CMK (cell line): Measurements from ENCODE around the gene CALB2.
A peak's percentile ranks its signal among the peaks of the same experiment; 100 is the strongest.
"Not testable (repeated sequence)": the region's sequence is repeated elsewhere in the genome, so short reads cannot be mapped to it uniquely, and the experiment has no call there.

Source experiments
- DNase-seq: peaks from one replicate; pipeline ENCODE4 v3.0.0-alpha.2; 2010; ENCODE audit warnings: low read depth

Gene CALB2

DNA sequence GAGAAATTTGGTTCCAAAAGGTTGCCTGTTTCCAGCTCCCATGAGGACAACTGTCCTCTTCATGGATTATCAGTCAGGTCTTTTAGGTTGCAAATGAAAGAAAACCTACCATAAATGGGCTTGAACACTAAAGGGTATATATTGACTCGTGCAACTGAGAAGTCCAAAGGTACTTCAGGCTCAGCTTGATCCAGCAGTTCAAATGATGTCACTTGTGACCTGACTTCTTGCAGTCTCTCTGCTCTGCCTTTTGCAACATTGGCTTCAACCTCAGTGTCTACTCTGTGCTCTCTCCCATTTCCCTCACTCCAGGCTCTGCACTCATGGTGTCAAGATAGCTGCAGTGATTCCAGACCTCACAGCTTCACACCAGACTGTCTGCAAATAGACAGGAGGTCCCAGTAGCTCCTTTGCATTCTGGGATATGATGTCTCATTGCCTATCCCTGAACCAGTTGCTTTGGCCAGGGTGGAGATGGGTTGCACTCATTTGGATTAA is 5.5 kb upstream of the CALB2 start:
- no peak for DNase-seq

- DNase-seq = no peak
Observed at GRCh38 chr16:71353736-71354135, 4.8 kb upstream of the CALB2 start.

DNA sequence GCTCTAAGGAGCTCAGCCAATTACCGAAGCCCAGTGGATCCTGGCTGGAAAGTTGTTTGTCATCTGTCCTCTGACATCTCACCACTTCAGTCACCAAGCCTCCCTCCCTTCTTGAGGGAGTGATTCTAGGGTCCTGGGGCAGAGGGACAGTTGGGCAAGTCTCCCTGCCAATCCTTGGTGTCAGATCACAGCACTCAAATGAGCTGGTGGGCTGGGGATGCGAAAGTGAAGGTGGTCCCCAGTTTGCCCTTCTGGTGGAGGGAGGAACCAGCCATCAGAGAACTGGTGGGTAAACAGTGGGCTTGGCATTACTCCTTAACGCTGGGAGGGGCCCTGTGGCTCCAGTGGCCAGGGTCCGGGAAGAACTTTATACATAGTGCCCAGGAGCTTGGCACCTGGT is 4.4 kb upstream of the CALB2 start:
- DNase-seq = no peak

- no peak for DNase-seq
Observed at GRCh38 chr16:71356051-71356740, 2.3 kb upstream of the CALB2 start.

GRCh38 chr16:71356936-71357335 is 1.6 kb upstream of the CALB2 start:
- DNase-seq = not testable (repeated sequence)

GRCh38 chr16:71357681-71358080 is 842 bp upstream of the CALB2 start:
- no peak for DNase-seq

DNA sequence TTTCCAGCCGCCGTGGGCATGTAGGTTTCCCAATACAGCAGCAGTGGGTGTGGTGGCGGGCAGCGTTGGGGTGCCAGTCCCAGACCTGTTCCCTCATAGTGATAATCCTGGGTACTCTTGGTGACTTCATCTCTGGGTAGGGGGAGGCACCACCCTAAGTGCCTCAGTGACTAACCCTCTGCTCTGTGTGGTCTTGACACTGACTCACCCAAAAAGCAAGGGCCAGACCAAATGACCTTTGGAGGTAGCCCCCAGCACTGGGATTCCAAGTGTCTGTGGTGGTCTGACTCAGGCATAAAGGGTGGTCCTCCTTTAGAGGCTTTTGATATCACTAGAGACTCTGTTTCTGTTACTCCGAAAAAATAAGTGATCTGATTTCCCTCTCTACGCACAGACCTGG is 908 bp downstream of the CALB2 start:
- no peak for DNase-seq

- no peak for DNase-seq
Observed at GRCh38 chr16:71360378-71360777, 1.9 kb downstream of the CALB2 start.

DNA sequence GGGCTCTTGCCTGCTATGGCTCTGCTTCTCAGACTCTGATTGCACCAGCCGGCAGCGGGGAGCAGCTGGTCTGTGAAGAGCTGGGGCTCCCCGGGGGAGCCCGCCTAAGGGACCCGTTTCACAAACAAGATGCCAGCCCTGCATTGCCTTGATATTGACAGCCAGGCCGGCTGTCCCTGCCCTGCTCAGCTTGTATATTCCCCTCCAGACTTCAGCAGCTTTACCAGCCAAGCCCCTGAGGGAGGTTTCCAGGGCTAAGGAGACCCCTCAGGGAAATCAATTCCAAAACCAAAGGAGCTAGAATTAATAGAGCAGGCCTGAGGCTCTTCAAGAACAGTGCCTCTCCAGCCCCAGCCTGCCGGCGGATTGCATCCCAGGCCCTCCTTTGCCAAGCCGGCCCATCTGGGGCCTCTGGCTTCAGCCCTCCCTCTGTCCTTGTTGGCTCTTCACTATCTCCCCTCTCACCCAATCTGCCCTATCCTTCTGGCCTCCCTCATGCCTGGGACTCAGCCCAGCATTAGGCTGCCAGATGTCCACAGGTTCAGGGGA is 5.7 kb downstream of the CALB2 start:
- no peak for DNase-seq

GRCh38 chr16:71365021-71365420 is 6.5 kb downstream of the CALB2 start:
- no peak for DNase-seq

- peak; percentile 64 for DNase-seq
Observed at GRCh38 chr16:71367241-71367976, 8.9 kb downstream of the CALB2 start.

DNA sequence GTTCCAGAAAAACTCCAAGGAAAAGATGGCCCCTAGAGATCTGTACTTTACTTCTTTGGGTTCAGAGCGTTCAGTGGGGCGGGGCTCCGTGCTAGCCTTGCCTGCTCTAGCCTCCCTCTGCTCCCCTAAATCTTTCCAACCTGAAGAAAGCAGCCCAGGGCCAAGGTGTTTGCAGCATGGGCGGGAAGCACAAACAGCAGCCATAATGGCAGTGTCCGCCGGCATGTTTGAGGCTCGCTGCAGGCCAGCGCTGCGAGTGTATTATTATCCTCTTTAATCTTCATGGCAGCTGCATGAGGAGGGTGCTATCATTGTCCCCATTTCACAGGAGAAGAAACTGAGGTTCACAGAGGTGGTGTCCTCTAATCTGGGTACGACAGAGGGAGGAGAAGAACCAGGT is 10.4 kb downstream of the CALB2 start:
- DNase-seq = no peak

DNA sequence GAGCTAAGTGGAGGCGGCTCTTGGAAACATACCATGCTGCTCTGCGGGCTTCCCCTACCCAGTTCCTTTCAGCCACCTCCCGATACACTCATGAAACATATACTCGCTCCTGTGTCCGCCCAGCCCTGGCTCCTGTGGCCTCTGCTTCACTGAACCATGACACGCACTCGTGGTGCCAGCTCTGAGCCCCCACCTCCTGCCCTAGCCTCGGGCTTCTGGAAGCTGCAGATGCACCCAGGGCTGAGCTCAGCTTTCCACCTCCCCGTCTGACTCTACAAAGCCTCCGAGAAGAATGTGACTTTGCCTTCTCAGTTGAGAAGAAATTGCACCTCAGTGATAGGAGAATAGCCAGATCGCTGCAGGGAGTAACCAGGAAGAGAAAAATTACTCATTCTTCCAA is 11.0 kb downstream of the CALB2 start:
- DNase-seq = no peak

DNA sequence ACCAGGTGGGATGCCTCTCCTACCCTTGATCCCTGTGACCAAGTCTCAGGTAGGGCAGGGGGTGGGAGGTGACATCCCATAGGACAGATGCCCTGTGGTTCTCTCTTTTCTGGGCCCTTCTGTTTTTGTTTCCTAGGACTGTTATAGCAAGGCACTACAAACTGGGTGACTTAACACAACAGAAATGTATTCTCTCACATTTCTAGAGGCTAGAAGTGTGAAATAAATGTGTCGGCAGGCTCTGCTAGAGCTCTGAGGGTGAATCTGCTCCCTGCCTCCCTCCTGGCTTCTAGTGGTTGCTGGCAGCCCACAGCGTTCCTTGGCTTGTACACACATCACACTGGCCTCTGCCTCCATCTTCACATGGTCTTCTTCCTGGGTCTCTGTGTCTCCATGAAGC is 12.7 kb downstream of the CALB2 start:
- no peak for DNase-seq

GRCh38 chr16:71373073-71373472 is 14.6 kb downstream of the CALB2 start:
- DNase-seq = no peak

DNA sequence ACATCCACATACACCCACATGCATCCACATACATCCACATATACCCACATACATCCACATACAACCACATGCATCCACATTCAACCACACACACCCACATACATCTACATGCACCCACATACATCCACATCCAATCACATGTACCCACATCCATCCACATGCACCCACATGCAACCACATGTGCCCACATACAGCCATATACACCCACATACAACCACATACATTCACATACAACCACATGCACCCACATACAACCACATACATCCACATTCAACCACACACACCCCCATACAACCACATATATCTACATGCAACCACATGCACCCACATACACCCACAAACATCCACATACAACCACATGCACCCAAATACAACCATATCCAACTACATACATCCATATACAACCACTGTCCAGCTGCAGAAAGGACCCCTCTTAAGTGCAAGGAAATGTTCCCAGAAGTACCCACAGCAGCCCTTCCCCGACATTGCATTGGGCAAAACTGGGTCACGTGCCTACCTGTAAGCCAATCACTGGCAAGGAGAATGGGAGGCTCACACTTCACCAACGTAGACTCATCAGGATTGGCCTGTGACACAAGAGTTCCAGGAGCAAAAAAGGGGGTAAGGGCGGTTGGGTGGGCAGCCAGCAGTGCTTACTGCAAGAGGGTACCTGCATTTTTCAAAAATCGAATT is 18.1 kb downstream of the CALB2 start:
- DNase-seq = no peak

GRCh38 chr16:71379711-71380110 is 21.2 kb downstream of the CALB2 start:
- no peak for DNase-seq

DNA sequence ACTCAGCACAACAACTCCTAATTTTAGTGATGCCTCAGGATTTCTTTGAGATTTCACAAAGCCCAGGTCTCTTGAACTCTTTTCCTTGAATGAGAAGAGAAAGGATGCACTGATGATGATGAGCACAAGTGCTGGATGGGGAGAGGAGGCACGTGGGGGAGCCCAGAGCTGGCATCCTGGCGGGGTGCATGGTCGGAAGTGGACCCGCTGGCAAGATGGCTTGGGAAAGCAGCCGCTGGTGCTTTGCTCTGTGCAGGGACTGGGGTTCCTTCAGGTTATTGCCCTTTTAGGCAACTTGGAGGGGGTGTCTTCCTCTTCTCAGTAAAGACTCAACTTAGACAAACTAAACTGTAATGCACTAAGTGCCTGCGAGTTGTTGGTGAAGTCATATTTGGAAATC is 22.3 kb downstream of the CALB2 start:
- DNase-seq = no peak

DNA sequence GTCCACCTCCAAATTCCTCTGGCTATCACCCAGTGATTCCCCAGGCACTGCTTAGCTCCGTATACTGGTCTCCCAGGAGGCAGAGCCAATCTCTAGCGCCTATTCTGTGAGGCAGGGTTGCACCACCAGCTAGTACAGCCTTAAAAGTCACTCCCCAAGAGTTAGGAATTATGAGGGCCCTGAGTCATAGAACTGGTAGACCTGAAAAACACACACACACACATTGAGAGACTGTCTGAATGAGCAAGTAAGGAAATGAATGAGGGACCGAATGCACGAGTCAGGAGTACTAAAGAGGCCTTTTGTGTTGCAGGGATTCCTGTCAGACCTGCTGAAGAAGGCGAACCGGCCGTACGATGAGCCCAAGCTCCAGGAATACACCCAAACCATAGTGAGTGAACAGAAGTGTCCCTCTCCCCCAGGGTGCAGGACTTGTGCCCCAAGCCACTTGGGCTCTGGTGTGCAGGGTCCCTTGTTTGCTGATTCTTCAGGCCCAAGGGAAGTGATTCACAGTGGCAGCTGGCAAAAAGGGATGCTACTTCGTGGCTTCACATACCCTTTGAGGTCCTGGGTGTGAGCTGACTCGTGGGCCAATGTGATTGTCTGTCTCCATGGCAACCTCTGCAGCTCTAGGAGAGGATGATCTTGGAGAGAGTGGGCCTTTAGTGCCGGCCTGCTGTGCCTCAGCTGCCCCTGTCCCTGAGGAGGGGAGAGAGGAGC is 24.7 kb downstream of the CALB2 start:
- no peak for DNase-seq

- DNase-seq = no peak
Observed at GRCh38 chr16:71384073-71384724, 25.7 kb downstream of the CALB2 start.

DNA sequence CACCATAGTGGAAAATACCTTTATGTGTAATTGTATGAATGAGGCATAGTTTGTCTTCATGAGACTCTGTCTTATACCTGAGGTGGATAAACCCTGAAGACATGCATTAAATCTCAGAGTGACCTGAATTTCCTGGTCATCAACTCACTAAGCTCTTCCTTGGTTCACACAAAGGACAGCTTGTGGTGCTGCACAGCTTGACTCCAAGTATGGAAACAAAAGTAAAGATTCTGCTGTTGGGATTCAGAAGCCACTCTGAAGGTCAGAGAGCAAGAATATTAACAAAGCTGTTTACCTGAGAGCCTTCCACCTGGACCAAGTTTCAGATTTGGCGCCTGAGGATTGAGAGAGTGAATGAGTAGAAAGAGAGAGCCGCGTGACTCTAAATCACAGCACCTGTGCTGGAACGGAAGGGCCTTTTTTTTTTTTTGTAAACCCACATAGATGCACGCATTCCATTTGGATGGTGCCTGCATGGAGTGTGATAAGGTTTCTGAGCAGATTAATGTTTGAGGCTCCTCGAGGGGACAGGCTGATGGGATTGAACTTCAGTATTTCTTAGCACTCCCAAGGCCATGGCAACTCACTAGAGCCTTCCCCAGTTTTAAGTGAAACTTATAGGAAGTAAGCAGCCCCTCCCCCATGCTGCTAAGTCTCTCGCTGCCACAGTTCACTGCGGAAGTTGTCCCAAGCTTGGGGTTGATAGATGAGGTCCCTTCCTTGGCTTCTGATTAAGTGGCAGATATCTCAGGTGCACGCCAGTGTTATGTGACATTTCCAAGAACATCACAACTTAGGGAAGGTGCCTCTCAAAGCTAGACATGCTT is 28.7 kb downstream of the CALB2 start:
- no peak for DNase-seq
